Kidney glomerular epithelial cell (primary cell): Measurements from ENCODE around the gene TXNRD2.

ENCODE experiments used
- DNase-seq: peaks from one replicate; lab custom pipeline; 2025; lab: John Stamatoyannopoulos, UW

Gene TXNRD2

DNA sequence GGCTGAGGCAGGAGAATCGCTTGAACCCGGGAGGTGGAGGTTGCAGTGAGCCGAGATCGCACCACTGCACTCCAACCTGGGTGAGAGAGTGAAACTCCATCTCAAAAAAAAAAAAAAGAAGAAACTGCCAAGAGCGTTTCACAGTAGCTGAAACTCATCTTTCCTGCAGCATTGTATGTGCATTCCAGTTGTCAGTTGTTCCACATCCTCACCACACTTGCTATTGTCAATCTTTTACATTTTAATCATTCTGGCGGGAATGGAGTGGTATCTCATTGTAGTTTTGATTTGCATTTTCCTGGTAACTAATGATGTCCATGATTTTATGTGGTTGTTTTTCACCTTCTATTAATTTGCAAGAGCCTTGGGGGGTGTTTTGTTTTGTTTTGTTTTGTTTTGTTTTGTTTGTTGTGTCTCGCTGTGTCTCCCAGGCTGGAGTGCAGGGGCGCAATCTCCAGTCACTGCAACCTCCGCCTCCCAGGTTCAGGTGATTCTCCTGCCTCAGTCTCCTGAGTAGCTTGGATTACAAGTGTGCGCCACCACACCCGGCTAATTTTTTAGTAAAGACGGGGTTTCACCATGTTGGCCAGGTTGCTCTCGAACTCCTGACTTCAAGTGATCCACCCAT, 78.9 kb downstream of the TXNRD2 start:
- no peak for DNase-seq

DNA sequence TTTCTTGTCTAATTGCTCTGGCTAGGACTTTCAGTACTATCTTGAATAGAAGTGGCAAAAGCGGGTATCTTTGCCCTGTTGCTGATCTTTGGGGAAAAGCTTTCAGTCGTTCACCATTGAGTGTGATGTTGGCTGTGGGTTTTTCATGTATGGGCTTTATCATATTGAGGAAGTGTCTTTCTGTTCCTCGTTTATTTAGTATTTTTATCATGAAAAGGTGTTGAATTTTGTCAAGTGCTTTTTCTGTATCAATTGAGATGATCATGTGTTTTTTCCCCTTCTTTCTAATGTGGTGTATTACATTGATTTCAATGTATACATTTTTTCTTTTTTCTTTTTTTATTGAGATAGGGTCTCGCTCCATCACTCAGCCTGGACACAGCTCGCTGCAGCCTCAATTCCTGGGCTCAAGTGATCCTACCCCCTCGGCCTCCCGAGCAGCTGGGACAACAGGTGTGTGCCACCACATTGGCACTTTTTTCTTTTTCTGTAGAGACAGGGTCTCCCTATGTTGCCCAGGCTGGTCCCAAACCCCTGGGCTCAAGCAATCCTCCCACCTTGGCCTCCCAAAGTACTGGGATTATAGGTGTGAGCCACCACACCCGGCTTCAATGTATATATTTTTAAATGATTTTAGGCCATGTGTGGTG, 81.6 kb downstream of the TXNRD2 start:
- DNase-seq: no peak

DNA sequence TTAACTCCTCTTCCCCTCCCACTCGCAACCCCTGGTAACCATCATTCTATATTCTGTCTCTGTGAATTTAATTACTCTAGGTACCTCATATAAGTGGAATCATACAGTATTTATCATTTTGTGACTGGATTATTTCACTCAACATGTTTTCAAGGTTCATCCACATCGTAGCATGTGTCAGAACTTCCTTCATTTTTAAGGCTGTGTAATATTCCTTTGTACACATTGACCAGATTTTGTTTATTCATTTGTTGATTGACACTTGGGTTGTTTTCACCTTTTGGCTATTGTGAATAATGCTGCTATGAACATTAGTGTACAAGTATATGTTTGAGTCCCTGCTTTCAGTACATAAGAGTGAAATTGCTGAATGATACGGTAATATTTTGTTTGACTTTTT, 84.2 kb downstream of the TXNRD2 start:
- no peak for DNase-seq

DNA sequence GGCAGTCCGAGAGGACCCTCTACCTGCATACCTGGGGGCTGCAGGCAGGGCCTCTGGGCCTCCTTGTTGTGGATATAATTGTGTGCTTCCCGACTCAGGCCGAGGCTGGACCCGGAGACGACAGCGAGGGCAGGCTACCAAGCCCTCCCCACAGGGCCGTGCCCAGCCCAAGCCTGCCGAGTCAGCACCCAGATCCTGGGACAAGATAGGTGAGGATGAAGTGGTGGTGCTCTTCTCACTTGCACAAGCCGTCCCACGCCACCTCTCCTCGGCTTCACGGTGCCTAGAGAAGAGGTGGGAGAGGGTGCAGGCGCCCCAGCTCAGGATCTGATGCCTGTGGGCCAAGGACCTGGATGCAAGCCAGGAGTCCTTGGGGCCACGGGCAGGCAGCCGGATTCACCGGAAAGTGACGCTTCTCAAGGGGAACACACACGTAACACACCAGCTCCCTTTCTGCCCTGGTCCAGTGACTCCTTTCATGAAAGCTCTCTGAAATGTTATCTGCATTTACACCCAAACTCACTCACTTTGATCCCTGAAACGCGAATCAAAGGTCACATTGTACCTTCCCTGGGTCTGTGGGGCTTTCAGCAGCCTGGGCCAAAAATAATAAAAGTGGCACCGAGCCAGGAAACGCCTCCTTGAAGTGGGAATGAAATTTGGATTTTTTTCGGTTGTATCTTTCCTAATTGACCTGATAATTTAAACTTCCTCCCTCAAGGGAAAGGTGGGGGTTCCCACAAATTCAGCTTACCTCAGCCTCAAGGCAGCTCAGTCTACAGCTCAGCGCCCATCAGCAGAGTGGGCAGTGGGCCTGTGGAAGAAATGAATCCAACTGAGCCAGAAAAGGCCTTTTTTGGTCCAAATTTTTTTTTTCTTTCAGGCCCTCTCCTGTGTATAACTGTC, 85.9 kb downstream of the TXNRD2 start:
- DNase-seq: peak; percentile 40

DNA sequence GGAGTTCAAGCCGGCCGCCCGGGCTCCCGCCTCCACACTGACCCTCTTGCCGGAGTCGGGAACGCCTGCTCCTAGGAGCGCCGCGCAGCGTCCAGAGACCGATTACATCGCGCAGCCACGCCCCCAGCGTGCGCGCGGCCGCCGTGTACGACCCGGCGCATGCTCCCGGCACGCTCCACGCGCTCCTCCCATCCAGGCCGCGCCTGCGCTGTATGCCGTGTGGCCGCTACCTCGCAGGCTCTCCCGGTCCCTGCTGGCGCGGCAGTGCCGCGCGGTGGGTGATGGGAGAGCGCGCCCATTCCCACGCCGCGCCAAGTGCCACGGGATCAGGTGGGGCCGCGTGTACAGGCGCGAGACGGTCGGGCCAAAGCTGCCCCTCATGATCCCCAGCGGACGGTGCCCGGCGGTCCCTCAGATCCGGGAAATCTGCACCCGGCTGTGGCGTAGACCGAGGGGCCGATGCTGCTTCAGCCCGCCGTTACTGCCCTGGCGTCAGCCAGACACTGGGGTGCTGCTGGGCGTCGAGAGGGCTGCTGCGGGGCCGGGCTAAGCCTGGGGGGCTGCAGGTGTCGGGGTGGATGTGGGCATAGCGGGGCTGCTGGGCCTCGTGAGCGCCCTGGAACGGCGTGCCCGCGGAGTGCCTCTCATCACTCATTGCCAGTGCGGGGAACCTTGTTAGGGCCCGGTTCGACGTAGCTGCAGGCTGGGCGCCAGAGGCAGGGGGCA, 86.7 kb downstream of the TXNRD2 start, which contains the start of the genes GNB1L and RTL10:
TSS of gene GNB1L (minus strand) at position 97 of the 726 bp plus-strand sequence. CDS start 33,519 bp downstream, outside the sequence.
TSS of gene RTL10 (minus strand) at position 97 of the 726 bp plus-strand sequence. CDS start 2,613 bp downstream, outside the sequence.
- peak; percentile 97 for DNase-seq

DNA sequence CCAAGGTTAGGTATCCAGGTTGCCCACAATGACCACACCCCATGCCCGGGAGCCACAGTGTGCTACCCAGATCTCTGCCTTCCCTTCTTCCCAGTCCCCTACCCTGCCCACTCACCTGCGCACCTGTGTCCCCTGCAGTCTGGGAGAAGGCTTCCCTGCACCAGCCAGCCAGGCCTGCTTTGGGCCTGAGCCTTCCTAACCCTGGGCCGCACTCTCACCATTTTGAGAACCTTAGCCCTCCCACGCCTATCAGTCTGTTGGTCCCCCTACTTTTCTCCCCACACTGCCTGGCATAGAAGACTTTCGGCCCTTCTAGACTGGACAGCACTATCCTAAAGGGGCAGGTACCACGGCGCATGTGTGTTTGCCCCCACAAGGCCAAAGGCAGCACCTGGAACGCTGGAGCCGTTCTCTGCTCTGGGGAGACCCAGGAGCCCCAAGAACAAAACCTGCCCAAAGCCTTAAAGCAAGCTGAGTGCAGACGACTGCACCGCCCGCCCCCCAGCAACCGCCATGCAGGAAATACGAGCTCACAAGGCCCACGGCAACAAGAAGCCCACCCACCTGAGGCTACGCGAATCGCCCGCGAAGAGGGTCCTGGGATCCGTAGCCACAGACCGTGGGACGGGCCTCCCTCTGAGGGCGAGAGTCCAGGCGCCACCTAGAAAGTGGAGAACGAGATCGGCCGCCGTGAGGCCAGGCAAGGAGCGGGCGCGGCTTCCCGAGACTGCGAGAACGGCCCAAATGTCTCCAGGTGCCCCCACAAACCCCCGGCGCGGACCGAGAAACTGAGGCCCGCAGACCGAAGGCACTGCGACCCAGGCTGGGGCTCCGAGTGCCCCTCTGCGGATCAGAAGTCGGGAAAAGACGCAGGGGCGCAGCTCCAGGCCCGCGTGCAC, 87.5 kb downstream of the TXNRD2 start:
- no peak for DNase-seq

DNA sequence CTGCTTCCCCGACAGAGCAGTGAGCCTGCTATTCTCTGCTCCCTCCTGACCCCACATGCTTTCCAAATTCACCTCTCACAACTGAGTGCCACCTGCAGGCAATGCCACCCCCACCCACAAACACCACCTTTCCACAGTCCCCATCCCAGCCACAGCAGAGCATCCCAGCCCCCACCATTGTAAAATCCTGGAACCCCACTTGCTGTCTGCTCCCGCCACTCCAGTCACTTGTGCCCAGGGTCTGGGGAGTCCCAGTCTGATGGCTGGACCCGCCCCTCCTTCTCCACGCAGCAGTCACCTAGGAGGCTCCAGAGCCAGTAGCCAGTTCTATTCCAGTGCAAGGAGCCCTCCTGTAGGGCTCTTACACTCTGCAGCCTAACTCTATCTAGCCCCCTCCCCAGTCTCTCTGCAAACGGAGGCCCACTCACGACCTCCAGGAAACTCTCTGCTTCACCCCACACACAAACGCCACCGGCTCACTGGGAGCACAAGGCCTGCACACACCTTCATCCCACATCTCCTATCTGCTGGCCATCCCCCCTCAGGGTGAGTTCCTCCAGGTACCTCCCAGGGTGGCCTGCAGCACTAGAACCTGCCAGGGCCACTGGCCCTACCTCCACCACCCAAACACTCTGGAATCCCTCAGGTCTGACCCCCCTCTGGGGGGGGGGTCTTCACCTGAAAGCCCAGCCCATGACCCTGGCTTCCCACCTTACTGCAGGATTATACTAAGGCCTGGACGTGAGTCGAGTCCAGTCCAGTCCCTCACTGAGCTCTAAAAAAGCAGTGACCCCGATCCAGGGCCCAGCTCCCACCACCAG, 88.3 kb downstream of the TXNRD2 start:
- DNase-seq: no peak

DNA sequence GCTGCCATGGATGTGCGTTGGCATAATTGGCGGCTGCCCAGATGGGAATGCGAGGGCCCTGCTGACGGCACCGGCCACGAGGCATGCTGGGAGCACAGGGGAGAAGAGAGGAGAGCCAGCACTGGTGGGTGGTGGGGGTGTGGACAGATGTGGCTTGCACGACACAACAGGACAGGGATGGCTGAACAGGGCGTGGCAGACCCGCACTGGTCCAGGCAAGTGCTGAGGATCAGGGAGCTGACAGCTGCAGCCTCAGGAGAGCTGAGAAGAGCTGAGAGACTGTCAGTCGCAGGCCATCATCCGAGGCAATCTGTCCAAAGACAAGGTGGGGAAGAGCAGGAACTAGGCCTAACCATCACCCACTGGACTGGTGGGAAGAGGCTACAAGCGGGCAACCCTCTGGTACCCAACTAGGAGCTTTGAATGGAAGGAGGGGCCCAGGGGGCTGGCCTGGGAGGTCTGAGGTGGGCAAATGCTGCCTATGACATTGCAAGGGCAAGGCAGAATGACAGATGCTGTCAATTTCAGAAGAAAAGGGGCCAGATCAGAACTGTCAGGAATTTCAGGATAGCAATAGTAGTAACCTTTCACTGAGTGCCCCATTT, 89.3 kb downstream of the TXNRD2 start:
- DNase-seq: no peak

DNA sequence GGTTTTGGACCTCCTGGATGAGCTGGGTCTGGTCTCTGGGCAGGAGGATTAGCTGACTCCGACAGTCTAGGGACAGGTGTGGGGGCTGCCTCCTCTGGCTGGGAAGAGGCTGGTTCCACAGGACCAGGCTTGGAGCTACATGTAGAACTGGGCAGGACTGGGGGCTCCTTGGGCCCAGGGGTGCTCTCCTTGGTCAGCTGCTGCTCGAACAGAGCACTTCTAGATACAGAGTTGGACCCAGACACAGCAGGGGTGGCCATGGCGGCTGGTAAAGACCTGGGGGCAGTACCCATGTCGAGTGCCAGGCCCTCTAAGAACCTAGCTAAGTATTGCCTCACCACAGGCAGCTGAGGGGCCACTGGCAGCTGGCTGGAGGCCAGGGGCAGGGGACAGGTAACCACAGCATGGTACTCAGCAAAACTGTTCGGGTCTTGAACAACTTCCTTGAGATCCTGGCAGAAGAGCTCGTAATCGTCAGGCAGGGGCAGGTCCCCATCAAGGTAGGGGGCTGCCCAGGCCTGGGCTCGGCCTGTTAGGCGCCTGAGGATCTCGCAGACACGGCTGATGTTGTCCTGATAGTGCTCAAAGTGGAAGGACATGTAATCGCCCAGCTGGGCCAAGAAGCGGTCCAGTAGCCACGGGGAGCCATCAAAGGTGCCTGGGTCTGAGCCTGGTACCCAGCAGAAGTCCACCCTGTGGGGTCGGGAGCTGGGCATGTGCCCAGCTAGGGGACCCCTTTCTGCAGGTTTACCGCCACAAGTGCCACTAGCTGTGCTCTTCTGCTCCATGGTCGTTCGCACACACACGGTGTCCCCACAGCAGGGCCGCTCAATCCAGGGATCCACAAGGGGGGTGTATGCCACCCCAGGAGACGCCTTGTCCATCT, 90.1 kb downstream of the TXNRD2 start:
- DNase-seq: no peak

DNA sequence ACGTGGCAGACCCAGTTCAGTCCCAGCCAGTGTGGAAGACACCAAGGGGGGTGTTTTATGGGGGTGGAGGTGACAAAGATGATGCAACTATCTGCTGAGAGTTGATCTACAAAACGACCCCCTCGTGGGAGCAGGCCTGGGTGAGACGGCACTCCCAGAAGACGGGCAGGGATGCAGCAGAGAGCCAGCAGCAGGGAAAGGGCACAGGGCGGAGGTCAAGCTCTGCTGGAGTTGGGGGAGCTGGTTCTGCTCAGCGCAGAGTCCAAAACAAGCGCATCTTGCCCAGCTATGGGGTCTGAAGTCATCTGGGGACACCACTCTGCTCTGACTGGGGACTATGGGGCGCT, 90.9 kb downstream of the TXNRD2 start:
- no peak for DNase-seq

DNA sequence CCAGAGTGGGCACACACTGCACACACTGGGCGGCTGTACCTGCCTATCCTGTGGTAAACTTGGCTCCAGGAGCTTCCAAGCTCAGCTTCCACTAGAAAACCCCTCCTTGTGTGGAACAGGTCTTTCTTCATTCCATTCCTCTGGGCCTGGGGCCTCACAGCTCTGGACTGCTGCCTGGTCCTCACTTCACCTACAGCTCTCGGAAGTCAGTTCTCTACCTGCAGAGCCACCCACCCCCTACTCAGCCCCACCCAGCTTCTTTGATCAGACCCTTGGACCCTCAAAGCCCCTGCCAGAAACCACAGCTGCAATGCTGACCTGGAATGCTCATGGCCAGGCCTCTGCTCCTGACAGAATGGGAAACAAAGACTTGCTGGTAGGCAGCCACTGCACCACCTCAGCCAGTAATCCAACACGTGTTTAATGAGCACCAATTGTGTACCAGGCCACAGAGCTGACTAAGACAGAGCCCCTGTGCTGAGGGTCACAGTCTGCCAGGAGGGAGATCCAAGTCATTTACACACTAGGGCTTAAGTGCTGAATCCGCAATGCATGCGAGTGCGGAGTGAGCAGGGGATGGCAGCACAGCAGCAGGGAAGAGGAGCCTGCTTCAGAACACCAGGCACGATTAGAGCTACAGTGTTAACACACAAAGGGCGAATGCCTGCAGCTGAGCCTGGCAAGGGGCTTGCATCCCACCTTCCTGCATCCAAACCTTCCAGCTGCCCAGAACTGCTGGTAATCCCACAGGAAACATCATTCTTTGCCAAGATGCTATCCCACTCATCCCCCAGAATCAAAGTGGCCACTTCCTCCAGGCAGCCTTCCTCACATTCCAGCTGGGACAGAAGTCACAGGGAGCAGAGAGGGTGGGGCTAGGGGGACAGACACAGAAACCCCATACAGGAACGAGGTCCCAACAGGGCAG, 91.5 kb downstream of the TXNRD2 start:
- DNase-seq: no peak

DNA sequence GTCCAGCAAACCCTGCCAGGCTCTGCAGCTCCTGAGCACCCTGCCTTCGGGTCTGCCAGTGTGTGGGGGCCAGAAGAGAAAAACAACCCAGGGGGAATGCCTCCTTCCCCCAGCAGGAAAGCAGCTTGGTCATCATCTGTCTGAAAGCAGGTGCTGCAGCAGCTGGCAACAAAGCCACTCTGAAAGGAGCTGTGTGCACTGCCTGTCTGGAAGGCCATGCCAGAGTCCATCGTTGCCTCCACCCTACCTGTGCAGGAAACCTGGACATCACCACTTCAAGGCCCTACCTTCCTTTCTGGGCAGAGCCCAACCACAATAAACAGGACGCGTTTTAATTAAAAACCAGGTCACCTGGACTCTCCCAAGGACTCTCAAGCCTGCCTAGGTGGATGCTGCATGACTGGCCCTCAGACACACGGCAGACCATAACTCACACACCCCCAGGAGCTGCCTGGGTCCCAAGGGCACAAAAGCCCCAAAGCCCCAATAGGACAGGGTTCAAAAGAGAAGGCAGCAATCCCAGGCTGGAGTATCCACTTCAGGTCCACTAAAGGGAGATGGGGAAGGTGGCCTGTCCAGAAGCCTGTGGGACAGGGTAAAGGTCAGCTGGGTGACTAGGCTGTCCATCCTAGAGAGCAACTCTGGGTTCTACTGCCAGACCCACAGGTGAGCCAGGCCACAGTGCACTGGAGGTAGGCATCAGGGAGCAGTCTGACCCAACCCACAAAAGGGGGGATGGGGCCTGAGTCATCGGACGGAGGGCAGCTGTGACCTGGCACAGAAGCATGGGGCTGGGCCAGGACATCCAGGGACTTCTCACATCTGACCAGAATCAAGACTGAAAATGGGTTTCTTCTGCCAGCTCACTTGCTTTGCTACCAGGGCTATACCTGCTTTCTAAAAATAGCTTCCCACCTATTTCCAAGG, 93.1 kb downstream of the TXNRD2 start:
- peak; percentile 11 for DNase-seq

DNA sequence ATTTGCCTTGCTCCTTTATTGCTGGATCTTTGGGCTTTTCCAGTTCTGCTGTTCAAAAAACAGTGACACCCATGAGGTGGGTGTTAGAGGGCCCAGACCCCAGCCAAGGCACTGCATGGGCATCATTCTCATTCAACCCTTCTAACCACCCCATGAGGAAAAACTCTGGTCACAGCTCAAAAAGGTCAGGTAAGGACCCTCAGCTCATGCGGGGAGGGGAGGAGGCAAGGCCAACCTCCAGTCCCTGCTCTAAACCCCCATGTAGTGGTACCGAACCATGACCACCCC, 94.3 kb downstream of the TXNRD2 start:
- no peak for DNase-seq

DNA sequence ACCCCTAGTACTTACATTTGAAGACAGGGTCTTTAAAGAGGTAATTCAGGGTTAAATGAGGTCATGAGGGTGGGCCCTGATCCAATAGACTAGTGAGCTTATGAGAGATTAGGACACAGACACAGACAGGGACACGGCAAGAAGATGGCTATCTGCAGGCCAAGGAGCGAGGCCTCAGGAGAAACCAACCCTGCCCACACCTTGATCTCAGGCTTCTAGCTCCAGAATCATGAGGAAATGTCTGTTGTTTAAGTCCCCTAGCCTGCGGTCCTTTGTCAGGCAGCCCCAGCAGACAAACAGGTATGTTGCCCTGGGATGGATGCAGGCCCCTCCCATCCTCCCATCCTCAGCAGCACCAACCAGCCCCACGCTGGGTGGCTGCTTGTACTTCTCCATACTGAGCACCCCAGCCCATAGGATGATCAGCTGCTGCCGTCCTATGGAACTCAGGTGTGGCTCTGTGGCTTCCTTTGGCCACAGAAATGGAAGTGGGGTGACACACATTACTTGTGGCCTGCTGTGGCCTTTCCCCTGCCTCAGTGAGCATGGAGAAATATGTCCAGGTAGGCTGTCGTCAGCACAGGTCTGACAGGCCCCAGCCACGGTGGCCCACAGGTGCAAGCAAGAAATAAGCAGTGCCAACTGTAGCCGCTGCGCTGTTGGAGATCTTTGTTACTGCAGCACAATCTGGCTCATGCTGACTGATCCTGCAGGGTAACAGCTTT, 94.8 kb downstream of the TXNRD2 start:
- DNase-seq: no peak

DNA sequence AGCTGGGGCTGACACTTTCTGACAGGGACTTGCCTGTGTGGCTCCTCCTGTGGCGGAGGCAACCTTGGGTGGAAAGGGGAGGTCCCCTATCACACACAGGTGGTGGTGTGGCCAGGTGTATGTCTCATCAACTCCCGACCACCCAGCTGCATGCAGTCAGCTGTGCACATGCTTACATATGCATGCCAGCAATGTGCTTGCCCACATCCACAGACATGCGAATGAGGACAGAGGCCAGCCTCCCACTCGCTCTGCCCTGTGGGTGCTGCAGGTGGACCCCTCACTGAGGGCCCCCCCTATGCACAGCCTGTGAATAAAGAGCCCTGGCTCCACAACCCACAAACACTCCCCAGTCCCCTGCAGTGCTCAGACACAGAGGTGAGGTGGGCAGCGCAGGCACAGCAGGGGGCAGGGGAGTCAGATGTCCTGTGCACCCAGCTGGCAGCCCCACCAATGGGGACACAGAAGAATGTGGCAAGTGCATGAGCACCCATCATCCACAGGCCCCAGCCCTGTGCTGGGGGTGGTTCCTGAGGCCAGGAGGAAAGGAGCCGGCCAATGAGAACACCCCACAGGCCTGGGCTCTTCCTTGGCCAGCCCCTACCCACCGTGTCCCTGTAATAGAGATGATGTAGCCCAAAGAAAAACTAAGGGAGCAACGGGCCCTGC, 96.4 kb downstream of the TXNRD2 start:
- DNase-seq: no peak
